H1 (cell line): Measurements from ENCODE around the gene ARF4. TPM values are rescaled to one million over a fixed set of nuclear protein-coding genes. Genes with fewer than 3 reads are reported as not detected.
"Not testable (repeated sequence)": the region's sequence is repeated elsewhere in the genome, so short reads cannot be mapped to it uniquely, and the experiment has no call there.

Experiments used
- CTCF ChIA-PET: fragments of 300-600 bp; sonication (Branson Sonifier 250); formaldehyde crosslinking; loops from one replicate; lab custom pipeline; 2021; ENCODE audit not compliant: partially characterized antibody; lab: Charles Lee
- POLR2A ChIA-PET: fragments of 300-600 bp; sonication (Branson Sonifier 250); formaldehyde crosslinking; loops from one replicate; lab custom pipeline; 2021; ENCODE audit warnings: inconsistent platforms; ENCODE audit not compliant: partially characterized antibody; lab: Charles Lee
- DNase-seq, 2 experiments: peaks; one replicate each; pipeline versions ENCODE4 v3.0.0 to v3.0.0-alpha.2; 2010 to 2022; ENCODE audit warnings: low spot score in 2 of 2, low read depth in 1 of 2, mixed read lengths in 1 of 2
- FAIRE-seq: peaks from 2 replicates; lab custom pipeline; 2011; peaks lifted over from hg19 to GRCh38; lab: Jason Lieb, UNC
- H2AFZ ChIP-seq: 2 replicates; pipeline ENCODE4 v1.8.1; 2012; ENCODE audit warnings: low read length, inconsistent platforms
- H2AK5ac ChIP-seq: 2 replicates; pipeline ENCODE4 v1.6.1; 2013; ENCODE audit warnings: low read depth, low read length
- H2BK120ac ChIP-seq: replicated peaks from 2 replicates; pipeline ENCODE3; 2013; ENCODE audit warnings: low read depth, low read length, inconsistent platforms
- H2BK12ac ChIP-seq: 2 replicates; pipeline ENCODE4 v1.6.1; 2013; ENCODE audit warnings: low read depth, low read length
- H2BK15ac ChIP-seq: 2 replicates; pipeline ENCODE4 v1.6.1; 2013; ENCODE audit warnings: low read length
- H2BK20ac ChIP-seq: 2 replicates; pipeline ENCODE4 v1.6.1; 2013; ENCODE audit warnings: low read length
- H2BK5ac ChIP-seq: 2 replicates; pipeline ENCODE4 v1.6.1; 2013; ENCODE audit warnings: low read depth, low read length
- H3K14ac ChIP-seq: 2 replicates; pipeline ENCODE4 v1.6.1; 2013; ENCODE audit warnings: inconsistent platforms; ENCODE audit not compliant: insufficient read length
- H3K18ac ChIP-seq: 2 replicates; pipeline ENCODE4 v1.6.1; 2013; ENCODE audit warnings: low read length; ENCODE audit errors: extremely low read depth
- H3K23ac ChIP-seq: 2 replicates; pipeline ENCODE4 v1.6.1; 2013; ENCODE audit warnings: inconsistent platforms; ENCODE audit not compliant: insufficient read length
- H3K23me2 ChIP-seq: 2 replicates; pipeline ENCODE4 v1.6.1; 2013; ENCODE audit warnings: low read depth, low read length
- H3K27ac ChIP-seq: 2 replicates; pipeline ENCODE4 v1.6.1; 2011; ENCODE audit warnings: low read depth, low read length, inconsistent platforms
- H3K27me3 ChIP-seq, 4 experiments: replicated peaks in 1 of 4; 1 replicate in 1 of 4; 2 replicates in 3 of 4; pipeline versions ENCODE4 v1.6.1 to v1.8.1; 2011 to 2013; ENCODE audit warnings: low read length in 3 of 4, mild to moderate bottlenecking in 3 of 4, inconsistent platforms in 2 of 4, mixed read lengths in 2 of 4, moderate library complexity in 1 of 4; ENCODE audit not compliant: control insufficient read depth in 3 of 4, insufficient read depth in 3 of 4; ENCODE audit errors: extremely low read depth in 1 of 4
- H3K36me3 ChIP-seq, 4 experiments: 2 replicates each; pipeline versions ENCODE4 v1.6.1 to v1.8.1; 2011 to 2013; ENCODE audit warnings: mild to moderate bottlenecking in 4 of 4, low read length in 3 of 4, moderate library complexity in 2 of 4, control low read depth in 1 of 4, inconsistent platforms in 1 of 4; ENCODE audit not compliant: insufficient read depth in 4 of 4, control insufficient read depth in 2 of 4
- H3K4ac ChIP-seq: replicated peaks from 2 replicates; pipeline ENCODE3; 2013; ENCODE audit warnings: low read length, low read depth, mixed read lengths, inconsistent platforms; ENCODE audit not compliant: insufficient read length
- H3K4me1 ChIP-seq, 4 experiments: replicated peaks in 1 of 4; 1 replicate in 1 of 4; 2 replicates in 3 of 4; pipeline versions ENCODE4 v1.6.1 to v1.8.1; 2011 to 2013; ENCODE audit warnings: low read length in 3 of 4, inconsistent platforms in 2 of 4, mixed read lengths in 1 of 4; ENCODE audit not compliant: insufficient read depth in 4 of 4, control insufficient read depth in 3 of 4
- H3K4me2 ChIP-seq, 2 experiments: 2 replicates each; pipeline versions ENCODE4 v1.6.1 to v1.8.1; 2011 to 2013; ENCODE audit warnings: low read depth in 2 of 2, low read length in 2 of 2, control low read depth in 1 of 2, inconsistent platforms in 1 of 2, mild to moderate bottlenecking in 1 of 2; ENCODE audit not compliant: insufficient read depth in 1 of 2
- H3K4me3 ChIP-seq, 4 experiments: fragments of 200-600, 300-600 bp in 1 of 4; sonication (generic), shearing (Covaris generic), sonication (Bioruptor Twin) in 1 of 4; 2 replicates each; pipeline versions ENCODE4 v1.5.1 to v1.8.1; 2011 to 2016; ENCODE audit warnings: low read length in 4 of 4, low read depth in 3 of 4, control low read depth in 2 of 4, inconsistent platforms in 2 of 4, mild to moderate bottlenecking in 2 of 4, mixed read lengths in 1 of 4, moderate library complexity in 1 of 4; ENCODE audit not compliant: insufficient read depth in 2 of 4; ENCODE audit errors: extremely low read depth in 1 of 4
- H3K56ac ChIP-seq: replicated peaks from 2 replicates; pipeline ENCODE3; 2013; ENCODE audit warnings: low read depth, mild to moderate bottlenecking, mixed read lengths, low read length, inconsistent platforms; ENCODE audit not compliant: insufficient read length
- H3K79me1 ChIP-seq: 2 replicates; pipeline ENCODE4 v1.6.1; 2013; ENCODE audit warnings: low read depth, low read length, control low read depth
- H3K79me2 ChIP-seq, 2 experiments: 2 replicates each; pipeline versions ENCODE4 v1.6.1 to v1.8.1; 2012 to 2013; ENCODE audit warnings: low read length in 2 of 2, mild to moderate bottlenecking in 2 of 2, inconsistent platforms in 1 of 2; ENCODE audit not compliant: insufficient read depth in 2 of 2, control insufficient read depth in 1 of 2
- H3K9ac ChIP-seq, 4 experiments: replicated peaks in 1 of 4; 1 replicate in 1 of 4; 2 replicates in 3 of 4; pipeline versions ENCODE4 v1.6.1 to v1.8.1; 2011 to 2013; ENCODE audit warnings: low read depth in 3 of 4, low read length in 3 of 4, control low read depth in 2 of 4, mild to moderate bottlenecking in 2 of 4, moderate library complexity in 2 of 4, inconsistent platforms in 1 of 4; ENCODE audit errors: extremely low read depth in 1 of 4
- H3K9me3 ChIP-seq, 2 experiments: 2 replicates each; pipeline versions ENCODE4 v1.6.1 to v1.8.1; 2012 to 2013; ENCODE audit warnings: mild to moderate bottlenecking in 2 of 2, moderate library complexity in 2 of 2, control low read depth in 1 of 2, inconsistent platforms in 1 of 2, low read depth in 1 of 2, low read length in 1 of 2, mixed read lengths in 1 of 2; ENCODE audit not compliant: insufficient read depth in 2 of 2
- H4K20me1 ChIP-seq, 2 experiments: replicated peaks in 1 of 2; 2 replicates each; pipeline versions ENCODE3 to v1.8.1; 2011 to 2013; ENCODE audit warnings: inconsistent platforms in 2 of 2, low read length in 2 of 2, mild to moderate bottlenecking in 1 of 2; ENCODE audit not compliant: insufficient read depth in 2 of 2, control insufficient read depth in 1 of 2
- H4K5ac ChIP-seq: 2 replicates; pipeline ENCODE4 v1.6.1; 2013; ENCODE audit warnings: low read length, low read depth, mixed read lengths, inconsistent platforms; ENCODE audit not compliant: insufficient read length
- H4K8ac ChIP-seq: 2 replicates; pipeline ENCODE4 v1.8.0; 2013; ENCODE audit warnings: mild to moderate bottlenecking, moderate library complexity, low read length, inconsistent platforms; ENCODE audit not compliant: insufficient read depth; ENCODE audit errors: extremely low read depth
- H4K91ac ChIP-seq: replicated peaks from 2 replicates; pipeline ENCODE3; 2013; ENCODE audit warnings: low read length, mixed read lengths, inconsistent platforms; ENCODE audit not compliant: insufficient read length
- CBX5 ChIP-seq: fragments of 300-800, 300-1000 bp; sonication (generic); IDR thresholded peaks from 2 replicates; pipeline ENCODE4 v1.7.1; 2016; ENCODE audit warnings: antibody characterized with exemption, low read length, low read depth
- CBX8 ChIP-seq: fragments of 300-800, 300-1000 bp; sonication (generic); IDR thresholded peaks from 2 replicates; pipeline ENCODE4 v1.7.1; 2016; ENCODE audit warnings: low read depth, low read length, borderline replicate concordance
- FOSL1 ChIP-seq: IDR thresholded peaks from 2 replicates; pipeline ENCODE4 v1.6.1; 2011; ENCODE audit warnings: mild to moderate bottlenecking, low read depth, low read length, moderate library complexity; ENCODE audit not compliant: insufficient read depth
- NANOG ChIP-seq: IDR thresholded peaks from 2 replicates; pipeline ENCODE4 v1.6.1; 2011; ENCODE audit warnings: low read length, low read depth, mild to moderate bottlenecking, inconsistent platforms; ENCODE audit not compliant: insufficient read depth, poor library complexity, severe bottlenecking
- RFX5 ChIP-seq: IDR thresholded peaks from 2 replicates; pipeline ENCODE4 v1.6.1; 2011; ENCODE audit warnings: low read depth, low read length, improper control_type of control experiment, borderline replicate concordance
- SP2 ChIP-seq: IDR thresholded peaks from 2 replicates; pipeline ENCODE4 v1.6.1; 2012; ENCODE audit warnings: mild to moderate bottlenecking, low read length, inconsistent platforms
- TAF7 ChIP-seq: optimal IDR thresholded peaks from 2 replicates; pipeline ENCODE3; 2011; ENCODE audit warnings: low read depth, mild to moderate bottlenecking, inconsistent platforms, low read length, moderate library complexity, borderline replicate concordance
- YY1 ChIP-seq: IDR thresholded peaks from 2 replicates; pipeline ENCODE4 v1.6.1; 2011; ENCODE audit warnings: low read depth, mild to moderate bottlenecking, low read length
- ZNF274 ChIP-seq: IDR thresholded peaks from 2 replicates; pipeline ENCODE4 v1.7.0; 2012; ENCODE audit warnings: low read length, borderline replicate concordance; ENCODE audit errors: extremely low read depth
- WGBS, 2 experiments: shearing (Covaris generic) in 1 of 2; methylation state at CpG; one replicate each; pipeline versions ENCODE4 v1.1.6 to v1.1.7; 2013 to 2015; ENCODE audit warnings: low lambda C conversion rate in 2 of 2, mixed read lengths in 2 of 2, inconsistent platforms in 1 of 2, low coverage in 1 of 2, missing lambda C conversion rate in 1 of 2; ENCODE audit not compliant: insufficient replicate concordance in 2 of 2, insufficient coverage in 1 of 2, insufficient read length in 1 of 2; ENCODE audit errors: extremely low coverage in 1 of 2, missing lambda C conversion rate in 1 of 2; 5-methylcytosine and 5-hydroxymethylcytosine counted together
- polyA plus RNA-seq, 7 experiments: library from polyadenylated mRNA; depleted of rRNA in 3 of 7; stranded (reverse) in 5 of 7; unstranded in 2 of 7; fragments of >200 nt in 5 of 7; fragments of 200-250 nt in 2 of 7; gene quantifications; 1 replicate in 5 of 7; 2 replicates in 1 of 7; 4 replicates in 1 of 7; pipeline versions ENCODE4 v1.2.1 to v1.2.3, GENCODE V29; 2011 to 2013; ENCODE audit warnings: missing spikeins in 2 of 7, mixed read lengths in 2 of 7
- total RNA-seq: library from RNA; stranded (reverse); fragmentation: NEBNext Ultra II Directional; extraction: Animal tissue kit (Norgen Biotek cat#: 25700); gene quantifications from 2 replicates; pipeline ENCODE4 v1.2.1, GENCODE V29; 2021
- TF ChIP-seq, protein P1 (sequence below), 3 experiments: IDR thresholded peaks; 1 replicate in 2 of 3; 2 replicates in 1 of 3; pipeline versions ENCODE4 v1.5.1 to v1.6.1; 2011; ENCODE audit warnings: low read length in 3 of 3, mild to moderate bottlenecking in 3 of 3, inconsistent platforms in 2 of 3, low read depth in 1 of 3, moderate library complexity in 1 of 3; ENCODE audit not compliant: insufficient read depth in 1 of 3; ENCODE audit errors: control extremely low read depth in 1 of 3

The ARF4 gene
- total and polyA plus RNA-seq, 2 of the 8 experiments (the other 6 are each of a cell fraction or from before 2014, with no cell fraction given), result 138 to 165 TPM

DNA sequence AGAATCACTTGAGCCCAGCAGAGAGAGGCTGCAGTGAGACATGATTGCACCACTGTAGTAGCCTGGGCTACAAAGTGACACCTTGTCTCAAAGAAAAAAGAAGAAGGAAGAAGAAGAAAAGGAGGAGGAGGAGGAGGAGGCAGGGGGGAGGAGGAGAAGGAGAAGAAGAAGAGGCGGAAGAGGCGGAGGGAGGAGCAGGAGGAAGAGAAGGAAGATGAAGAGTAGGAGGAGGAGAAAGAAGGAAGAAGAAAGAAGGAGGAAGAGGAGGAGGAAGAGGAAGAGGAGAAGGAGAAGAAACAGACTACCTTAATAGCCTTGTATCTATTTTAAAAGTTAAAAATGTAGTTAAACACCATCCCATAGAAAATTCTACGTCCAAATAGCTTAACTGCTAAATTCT, 19.1 kb upstream of the ARF4 start (continued):
- TF ChIP-seq, protein P1, sequence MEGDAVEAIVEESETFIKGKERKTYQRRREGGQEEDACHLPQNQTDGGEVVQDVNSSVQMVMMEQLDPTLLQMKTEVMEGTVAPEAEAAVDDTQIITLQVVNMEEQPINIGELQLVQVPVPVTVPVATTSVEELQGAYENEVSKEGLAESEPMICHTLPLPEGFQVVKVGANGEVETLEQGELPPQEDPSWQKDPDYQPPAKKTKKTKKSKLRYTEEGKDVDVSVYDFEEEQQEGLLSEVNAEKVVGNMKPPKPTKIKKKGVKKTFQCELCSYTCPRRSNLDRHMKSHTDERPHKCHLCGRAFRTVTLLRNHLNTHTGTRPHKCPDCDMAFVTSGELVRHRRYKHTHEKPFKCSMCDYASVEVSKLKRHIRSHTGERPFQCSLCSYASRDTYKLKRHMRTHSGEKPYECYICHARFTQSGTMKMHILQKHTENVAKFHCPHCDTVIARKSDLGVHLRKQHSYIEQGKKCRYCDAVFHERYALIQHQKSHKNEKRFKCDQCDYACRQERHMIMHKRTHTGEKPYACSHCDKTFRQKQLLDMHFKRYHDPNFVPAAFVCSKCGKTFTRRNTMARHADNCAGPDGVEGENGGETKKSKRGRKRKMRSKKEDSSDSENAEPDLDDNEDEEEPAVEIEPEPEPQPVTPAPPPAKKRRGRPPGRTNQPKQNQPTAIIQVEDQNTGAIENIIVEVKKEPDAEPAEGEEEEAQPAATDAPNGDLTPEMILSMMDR (IDR thresholded peaks at IDR 0.05; ENCODE audit: control extremely low read depth in 1 of 3, insufficient read depth in 1 of 3, low read depth in 1 of 3, low read length in 3 of 3), result no peak
- TF ChIP-seq CBX8, result no peak
- no peak for TF ChIP-seq TAF7
- TF ChIP-seq SP2, result no peak
- TF ChIP-seq CBX5, result no peak
- TF ChIP-seq NANOG, result no peak
- no peak for TF ChIP-seq YY1
- TF ChIP-seq ZNF274, result no peak
- TF ChIP-seq FOSL1, result no peak
- TF ChIP-seq RFX5, result no peak

DNA sequence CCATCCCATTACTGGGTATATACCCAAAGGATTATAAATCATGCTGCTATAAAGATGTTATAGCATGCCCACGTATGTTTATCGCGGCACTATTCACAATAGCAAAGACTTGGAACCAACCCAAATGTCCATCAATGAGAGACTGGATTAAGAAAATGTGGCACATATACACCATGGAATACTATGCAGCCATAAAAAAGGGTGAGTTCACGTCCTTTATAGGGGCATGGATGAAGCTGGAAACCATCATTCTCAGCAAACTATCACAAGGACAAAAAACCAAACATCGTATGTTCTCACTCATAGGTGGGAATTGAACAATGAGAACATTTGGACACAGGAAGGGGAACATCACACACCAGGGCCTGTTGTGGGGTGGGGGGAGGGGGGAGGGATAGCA, 14.7 kb upstream of the ARF4 start:
- not testable (repeated sequence) for H3K4me2 ChIP-seq, H4K5ac ChIP-seq, H2AK5ac ChIP-seq, H4K8ac ChIP-seq, H3K4me1 ChIP-seq, DNase-seq, H2BK15ac ChIP-seq, H3K36me3 ChIP-seq, H3K14ac ChIP-seq, H3K18ac ChIP-seq, H2BK20ac ChIP-seq, H3K23me2 ChIP-seq, H3K27me3 ChIP-seq, H2BK12ac ChIP-seq, H3K79me1 ChIP-seq, H3K27ac ChIP-seq, H3K9me3 ChIP-seq, H3K4ac ChIP-seq, H2AFZ ChIP-seq, H3K56ac ChIP-seq, FAIRE-seq, H3K23ac ChIP-seq, H3K4me3 ChIP-seq, H2BK120ac ChIP-seq, H3K79me2 ChIP-seq, H2BK5ac ChIP-seq, H4K20me1 ChIP-seq, H4K91ac ChIP-seq, H3K9ac ChIP-seq
- CTCF ChIA-PET, result interaction anchor here (0.6 kb wide), 1 partner anchor 204 kb away, joined by 4 read pairs; no protein-coding TSS in a partner anchor
- POLR2A ChIA-PET, result interaction anchor here (0.8 kb wide), 1 partner anchor 225 kb away, joined by 3 read pairs; no protein-coding TSS in a partner anchor
- WGBS, 2 experiments, result 94% methylated on average over 5 of the region's 5 CpGs; no CpG with 5 or more reads in 1 of the 2 experiments
